ENCODE results near the gene DCAF8. TPM values are rescaled to one million over a fixed set of nuclear protein-coding genes. Genes with fewer than 3 reads are reported as not detected.

DCAF8 gene
- total and polyA plus RNA-seq, 2 experiments from 2014 or later, result 55.0 to 104 TPM

DNA sequence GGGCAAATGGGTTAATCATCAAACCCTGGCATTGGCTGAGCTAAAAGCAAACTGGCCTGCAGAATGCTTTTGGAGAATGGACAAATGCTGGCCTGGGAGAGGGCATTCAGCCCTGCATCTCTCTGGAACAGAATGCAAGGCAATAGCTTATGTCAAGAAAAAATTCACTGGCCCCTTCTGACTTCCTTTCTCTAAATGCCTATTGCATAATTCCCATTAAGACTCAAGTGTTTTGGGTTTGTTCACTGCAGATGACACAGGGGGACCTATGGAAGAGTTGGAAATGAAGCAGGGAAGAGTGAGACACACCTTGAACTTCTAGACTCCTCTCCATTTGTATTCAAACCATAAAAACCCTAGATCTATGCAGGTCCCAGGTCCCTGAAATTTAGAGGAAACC, 41.3 kb downstream of the DCAF8 start:
- no peak overlapping the region for H3K4me3 Mint-ChIP-seq
- H3K27ac Mint-ChIP-seq, result no peak overlapping the region
- Histone ChIP-seq H3K9me2 (ENCODE audit: insufficient read depth) (no peaks in the 10 kb centered on the region), H3K27ac (ENCODE audit: low read depth) (0 out of 2 replicates have a peak overlapping the region, but pooled peaks have one; percentile 48), H3K4me2 (no peak overlapping the region), H3K4me1 (ENCODE audit: insufficient read depth) (peaks cover 11% of the 10 kb centered on the region; the same call in 1 of the 2 replicates), H3K4me3 (no peak overlapping the region), H3K27me3 (ENCODE audit: insufficient read depth) (no peaks in the 10 kb centered on the region), H3K79me2 (replicated peaks; ENCODE audit: insufficient read depth) (no peaks in the 10 kb centered on the region), H4K20me1 (replicated peaks; ENCODE audit: insufficient read depth) (peaks cover 6% of the 10 kb centered on the region), H3K36me3 (ENCODE audit: insufficient read depth) (peaks cover 50% of the 10 kb centered on the region), H2AFZ (no peak overlapping the region), H3F3A (replicated peaks; ENCODE audit: low read depth) (peaks cover 6% of the 10 kb centered on the region; the same call in 1 of the 2 replicates)
- TF ChIP-seq, protein P1, sequence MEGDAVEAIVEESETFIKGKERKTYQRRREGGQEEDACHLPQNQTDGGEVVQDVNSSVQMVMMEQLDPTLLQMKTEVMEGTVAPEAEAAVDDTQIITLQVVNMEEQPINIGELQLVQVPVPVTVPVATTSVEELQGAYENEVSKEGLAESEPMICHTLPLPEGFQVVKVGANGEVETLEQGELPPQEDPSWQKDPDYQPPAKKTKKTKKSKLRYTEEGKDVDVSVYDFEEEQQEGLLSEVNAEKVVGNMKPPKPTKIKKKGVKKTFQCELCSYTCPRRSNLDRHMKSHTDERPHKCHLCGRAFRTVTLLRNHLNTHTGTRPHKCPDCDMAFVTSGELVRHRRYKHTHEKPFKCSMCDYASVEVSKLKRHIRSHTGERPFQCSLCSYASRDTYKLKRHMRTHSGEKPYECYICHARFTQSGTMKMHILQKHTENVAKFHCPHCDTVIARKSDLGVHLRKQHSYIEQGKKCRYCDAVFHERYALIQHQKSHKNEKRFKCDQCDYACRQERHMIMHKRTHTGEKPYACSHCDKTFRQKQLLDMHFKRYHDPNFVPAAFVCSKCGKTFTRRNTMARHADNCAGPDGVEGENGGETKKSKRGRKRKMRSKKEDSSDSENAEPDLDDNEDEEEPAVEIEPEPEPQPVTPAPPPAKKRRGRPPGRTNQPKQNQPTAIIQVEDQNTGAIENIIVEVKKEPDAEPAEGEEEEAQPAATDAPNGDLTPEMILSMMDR (conservative IDR thresholded peaks at IDR 0.05; ENCODE audit: low read depth in 2 of 2), result no peak
- TF ChIP-seq EZH2 (IDR thresholded peaks at IDR 0.05; ENCODE audit: low read depth, unreplicated experiment) (no peak), CREB1 (CRISPR knock-in tag; IDR thresholded peaks at IDR 0.05; ENCODE audit: low read depth) (no peak), ZNF114 (CRISPR knock-in tag; IDR thresholded peaks at IDR 0.05) (no peak), POLR2AphosphoS5 (IDR thresholded peaks at IDR 0.05; ENCODE audit: low read depth) (no peak), STAT1 (IDR thresholded peaks at IDR 0.05; ENCODE audit: unreplicated experiment) (no peak), ZNF331 (CRISPR knock-in tag; IDR thresholded peaks at IDR 0.05; ENCODE audit: low read depth) (no peak)
- TF ChIP-seq, protein P2, sequence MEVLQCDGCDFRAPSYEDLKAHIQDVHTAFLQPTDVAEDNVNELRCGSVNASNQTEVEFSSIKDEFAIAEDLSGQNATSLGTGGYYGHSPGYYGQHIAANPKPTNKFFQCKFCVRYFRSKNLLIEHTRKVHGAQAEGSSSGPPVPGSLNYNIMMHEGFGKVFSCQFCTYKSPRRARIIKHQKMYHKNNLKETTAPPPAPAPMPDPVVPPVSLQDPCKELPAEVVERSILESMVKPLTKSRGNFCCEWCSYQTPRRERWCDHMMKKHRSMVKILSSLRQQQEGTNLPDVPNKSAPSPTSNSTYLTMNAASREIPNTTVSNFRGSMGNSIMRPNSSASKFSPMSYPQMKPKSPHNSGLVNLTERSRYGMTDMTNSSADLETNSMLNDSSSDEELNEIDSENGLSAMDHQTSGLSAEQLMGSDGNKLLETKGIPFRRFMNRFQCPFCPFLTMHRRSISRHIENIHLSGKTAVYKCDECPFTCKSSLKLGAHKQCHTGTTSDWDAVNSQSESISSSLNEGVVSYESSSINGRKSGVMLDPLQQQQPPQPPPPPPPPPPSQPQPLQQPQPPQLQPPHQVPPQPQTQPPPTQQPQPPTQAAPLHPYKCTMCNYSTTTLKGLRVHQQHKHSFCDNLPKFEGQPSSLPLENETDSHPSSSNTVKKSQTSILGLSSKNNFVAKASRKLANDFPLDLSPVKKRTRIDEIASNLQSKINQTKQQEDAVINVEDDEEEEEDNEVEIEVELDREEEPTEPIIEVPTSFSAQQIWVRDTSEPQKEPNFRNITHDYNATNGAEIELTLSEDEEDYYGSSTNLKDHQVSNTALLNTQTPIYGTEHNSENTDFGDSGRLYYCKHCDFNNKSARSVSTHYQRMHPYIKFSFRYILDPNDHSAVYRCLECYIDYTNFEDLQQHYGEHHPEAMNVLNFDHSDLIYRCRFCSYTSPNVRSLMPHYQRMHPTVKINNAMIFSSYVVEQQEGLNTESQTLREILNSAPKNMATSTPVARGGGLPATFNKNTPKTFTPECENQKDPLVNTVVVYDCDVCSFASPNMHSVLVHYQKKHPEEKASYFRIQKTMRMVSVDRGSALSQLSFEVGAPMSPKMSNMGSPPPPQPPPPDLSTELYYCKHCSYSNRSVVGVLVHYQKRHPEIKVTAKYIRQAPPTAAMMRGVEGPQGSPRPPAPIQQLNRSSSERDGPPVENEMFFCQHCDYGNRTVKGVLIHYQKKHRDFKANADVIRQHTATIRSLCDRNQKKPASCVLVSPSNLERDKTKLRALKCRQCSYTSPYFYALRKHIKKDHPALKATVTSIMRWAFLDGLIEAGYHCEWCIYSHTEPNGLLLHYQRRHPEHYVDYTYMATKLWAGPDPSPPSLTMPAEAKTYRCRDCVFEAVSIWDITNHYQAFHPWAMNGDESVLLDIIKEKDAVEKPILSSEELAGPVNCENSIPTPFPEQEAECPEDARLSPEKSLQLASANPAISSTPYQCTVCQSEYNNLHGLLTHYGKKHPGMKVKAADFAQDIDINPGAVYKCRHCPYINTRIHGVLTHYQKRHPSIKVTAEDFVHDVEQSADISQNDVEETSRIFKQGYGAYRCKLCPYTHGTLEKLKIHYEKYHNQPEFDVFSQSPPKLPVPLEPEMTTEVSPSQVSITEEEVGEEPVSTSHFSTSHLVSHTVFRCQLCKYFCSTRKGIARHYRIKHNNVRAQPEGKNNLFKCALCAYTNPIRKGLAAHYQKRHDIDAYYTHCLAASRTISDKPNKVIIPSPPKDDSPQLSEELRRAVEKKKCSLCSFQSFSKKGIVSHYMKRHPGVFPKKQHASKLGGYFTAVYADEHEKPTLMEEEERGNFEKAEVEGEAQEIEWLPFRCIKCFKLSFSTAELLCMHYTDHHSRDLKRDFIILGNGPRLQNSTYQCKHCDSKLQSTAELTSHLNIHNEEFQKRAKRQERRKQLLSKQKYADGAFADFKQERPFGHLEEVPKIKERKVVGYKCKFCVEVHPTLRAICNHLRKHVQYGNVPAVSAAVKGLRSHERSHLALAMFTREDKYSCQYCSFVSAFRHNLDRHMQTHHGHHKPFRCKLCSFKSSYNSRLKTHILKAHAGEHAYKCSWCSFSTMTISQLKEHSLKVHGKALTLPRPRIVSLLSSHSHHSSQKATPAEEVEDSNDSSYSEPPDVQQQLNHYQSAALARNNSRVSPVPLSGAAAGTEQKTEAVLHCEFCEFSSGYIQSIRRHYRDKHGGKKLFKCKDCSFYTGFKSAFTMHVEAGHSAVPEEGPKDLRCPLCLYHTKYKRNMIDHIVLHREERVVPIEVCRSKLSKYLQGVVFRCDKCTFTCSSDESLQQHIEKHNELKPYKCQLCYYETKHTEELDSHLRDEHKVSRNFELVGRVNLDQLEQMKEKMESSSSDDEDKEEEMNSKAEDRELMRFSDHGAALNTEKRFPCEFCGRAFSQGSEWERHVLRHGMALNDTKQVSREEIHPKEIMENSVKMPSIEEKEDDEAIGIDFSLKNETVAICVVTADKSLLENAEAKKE (CRISPR knock-in tag; IDR thresholded peaks at IDR 0.05), result no peak
- TF ChIP-seq, protein P3, sequence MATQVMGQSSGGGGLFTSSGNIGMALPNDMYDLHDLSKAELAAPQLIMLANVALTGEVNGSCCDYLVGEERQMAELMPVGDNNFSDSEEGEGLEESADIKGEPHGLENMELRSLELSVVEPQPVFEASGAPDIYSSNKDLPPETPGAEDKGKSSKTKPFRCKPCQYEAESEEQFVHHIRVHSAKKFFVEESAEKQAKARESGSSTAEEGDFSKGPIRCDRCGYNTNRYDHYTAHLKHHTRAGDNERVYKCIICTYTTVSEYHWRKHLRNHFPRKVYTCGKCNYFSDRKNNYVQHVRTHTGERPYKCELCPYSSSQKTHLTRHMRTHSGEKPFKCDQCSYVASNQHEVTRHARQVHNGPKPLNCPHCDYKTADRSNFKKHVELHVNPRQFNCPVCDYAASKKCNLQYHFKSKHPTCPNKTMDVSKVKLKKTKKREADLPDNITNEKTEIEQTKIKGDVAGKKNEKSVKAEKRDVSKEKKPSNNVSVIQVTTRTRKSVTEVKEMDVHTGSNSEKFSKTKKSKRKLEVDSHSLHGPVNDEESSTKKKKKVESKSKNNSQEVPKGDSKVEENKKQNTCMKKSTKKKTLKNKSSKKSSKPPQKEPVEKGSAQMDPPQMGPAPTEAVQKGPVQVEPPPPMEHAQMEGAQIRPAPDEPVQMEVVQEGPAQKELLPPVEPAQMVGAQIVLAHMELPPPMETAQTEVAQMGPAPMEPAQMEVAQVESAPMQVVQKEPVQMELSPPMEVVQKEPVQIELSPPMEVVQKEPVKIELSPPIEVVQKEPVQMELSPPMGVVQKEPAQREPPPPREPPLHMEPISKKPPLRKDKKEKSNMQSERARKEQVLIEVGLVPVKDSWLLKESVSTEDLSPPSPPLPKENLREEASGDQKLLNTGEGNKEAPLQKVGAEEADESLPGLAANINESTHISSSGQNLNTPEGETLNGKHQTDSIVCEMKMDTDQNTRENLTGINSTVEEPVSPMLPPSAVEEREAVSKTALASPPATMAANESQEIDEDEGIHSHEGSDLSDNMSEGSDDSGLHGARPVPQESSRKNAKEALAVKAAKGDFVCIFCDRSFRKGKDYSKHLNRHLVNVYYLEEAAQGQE (IDR thresholded peaks at IDR 0.05; ENCODE audit: unreplicated experiment), result no peak
- TF ChIP-seq, protein P4, sequence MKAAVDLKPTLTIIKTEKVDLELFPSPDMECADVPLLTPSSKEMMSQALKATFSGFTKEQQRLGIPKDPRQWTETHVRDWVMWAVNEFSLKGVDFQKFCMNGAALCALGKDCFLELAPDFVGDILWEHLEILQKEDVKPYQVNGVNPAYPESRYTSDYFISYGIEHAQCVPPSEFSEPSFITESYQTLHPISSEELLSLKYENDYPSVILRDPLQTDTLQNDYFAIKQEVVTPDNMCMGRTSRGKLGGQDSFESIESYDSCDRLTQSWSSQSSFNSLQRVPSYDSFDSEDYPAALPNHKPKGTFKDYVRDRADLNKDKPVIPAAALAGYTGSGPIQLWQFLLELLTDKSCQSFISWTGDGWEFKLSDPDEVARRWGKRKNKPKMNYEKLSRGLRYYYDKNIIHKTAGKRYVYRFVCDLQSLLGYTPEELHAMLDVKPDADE (IDR thresholded peaks at IDR 0.05), result no peak
- H3K36me3 Mint-ChIP-seq (ENCODE audit: low read depth), result peaks cover 79% of the 10 kb centered on the region
- ATAC-seq (no peak), DNase-seq (ENCODE audit: low spot score) (no peak)
- H3K27me3 Mint-ChIP-seq (ENCODE audit: insufficient read depth, low read depth, poor library complexity), result no peaks in the 10 kb centered on the region
- peaks cover 28% of the 10 kb centered on the region for H3K4me1 Mint-ChIP-seq
- no peaks in the 10 kb centered on the region for H3K9me3 Mint-ChIP-seq

Data from GM23338 (cell line).